ENCODE measurements around the gene CAPZA1.

GRCh38 chr1:112720800-112721199, 101.2 kb downstream of the CAPZA1 start:
- TF ChIP-seq CTCF (IDR thresholded peaks at IDR 0.05), result no peak
- TF ChIP-seq MAX (IDR thresholded peaks at IDR 0.05; ENCODE audit: low read depth), result no peak
- TF ChIP-seq RFX5 (IDR thresholded peaks at IDR 0.05; ENCODE audit: low read length), result no peak
- no peak for TF ChIP-seq USF2 (IDR thresholded peaks at IDR 0.05; ENCODE audit: borderline replicate concordance, low read depth, low read length)
- no peak for TF ChIP-seq POLR2AphosphoS5 (IDR thresholded peaks at IDR 0.05; ENCODE audit: low read depth, low read length)

Measured in SK-N-SH (cell line).